GM23338 (cell line): Measurements from ENCODE around the gene MIF.

Experiments used
- EZH2 ChIP-seq: fragments of 200-600 bp; sonication (generic); IDR thresholded peaks from one replicate; pipeline ENCODE4 v1.8.0; 2017; ENCODE audit warnings: antibody characterized with exemption, mild to moderate bottlenecking, low read depth; ENCODE audit not compliant: unreplicated experiment
- EZH2phosphoT487 ChIP-seq: fragments of 200-600 bp; sonication (generic); IDR thresholded peaks from one replicate; pipeline ENCODE4 v1.8.1; 2018; ENCODE audit warnings: antibody characterized with exemption; ENCODE audit not compliant: unreplicated experiment
- POLR2AphosphoS5 ChIP-seq: IDR thresholded peaks from 2 replicates; pipeline ENCODE4 v1.6.1; 2016; ENCODE audit warnings: antibody characterized with exemption, low read depth
- TF ChIP-seq, protein P1 (sequence below), 2 experiments: fragments of 200-600 bp in 1 of 2; sonication (generic) in 1 of 2; conservative IDR thresholded peaks; 2 replicates each; pipeline versions ENCODE4 v1.5.1 to v1.6.1; 2016 to 2017; ENCODE audit warnings: antibody characterized with exemption in 2 of 2, low read depth in 2 of 2, mild to moderate bottlenecking in 2 of 2, moderate library complexity in 1 of 2
- TF ChIP-seq, protein P2 (sequence below): IDR thresholded peaks from one replicate; pipeline ENCODE4 v1.6.1; 2018; ENCODE audit warnings: antibody characterized with exemption; ENCODE audit not compliant: unreplicated experiment

- TF ChIP-seq, protein P1, sequence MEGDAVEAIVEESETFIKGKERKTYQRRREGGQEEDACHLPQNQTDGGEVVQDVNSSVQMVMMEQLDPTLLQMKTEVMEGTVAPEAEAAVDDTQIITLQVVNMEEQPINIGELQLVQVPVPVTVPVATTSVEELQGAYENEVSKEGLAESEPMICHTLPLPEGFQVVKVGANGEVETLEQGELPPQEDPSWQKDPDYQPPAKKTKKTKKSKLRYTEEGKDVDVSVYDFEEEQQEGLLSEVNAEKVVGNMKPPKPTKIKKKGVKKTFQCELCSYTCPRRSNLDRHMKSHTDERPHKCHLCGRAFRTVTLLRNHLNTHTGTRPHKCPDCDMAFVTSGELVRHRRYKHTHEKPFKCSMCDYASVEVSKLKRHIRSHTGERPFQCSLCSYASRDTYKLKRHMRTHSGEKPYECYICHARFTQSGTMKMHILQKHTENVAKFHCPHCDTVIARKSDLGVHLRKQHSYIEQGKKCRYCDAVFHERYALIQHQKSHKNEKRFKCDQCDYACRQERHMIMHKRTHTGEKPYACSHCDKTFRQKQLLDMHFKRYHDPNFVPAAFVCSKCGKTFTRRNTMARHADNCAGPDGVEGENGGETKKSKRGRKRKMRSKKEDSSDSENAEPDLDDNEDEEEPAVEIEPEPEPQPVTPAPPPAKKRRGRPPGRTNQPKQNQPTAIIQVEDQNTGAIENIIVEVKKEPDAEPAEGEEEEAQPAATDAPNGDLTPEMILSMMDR (conservative IDR thresholded peaks at IDR 0.05; ENCODE audit: low read depth in 2 of 2) = no peak
- TF ChIP-seq, protein P2, sequence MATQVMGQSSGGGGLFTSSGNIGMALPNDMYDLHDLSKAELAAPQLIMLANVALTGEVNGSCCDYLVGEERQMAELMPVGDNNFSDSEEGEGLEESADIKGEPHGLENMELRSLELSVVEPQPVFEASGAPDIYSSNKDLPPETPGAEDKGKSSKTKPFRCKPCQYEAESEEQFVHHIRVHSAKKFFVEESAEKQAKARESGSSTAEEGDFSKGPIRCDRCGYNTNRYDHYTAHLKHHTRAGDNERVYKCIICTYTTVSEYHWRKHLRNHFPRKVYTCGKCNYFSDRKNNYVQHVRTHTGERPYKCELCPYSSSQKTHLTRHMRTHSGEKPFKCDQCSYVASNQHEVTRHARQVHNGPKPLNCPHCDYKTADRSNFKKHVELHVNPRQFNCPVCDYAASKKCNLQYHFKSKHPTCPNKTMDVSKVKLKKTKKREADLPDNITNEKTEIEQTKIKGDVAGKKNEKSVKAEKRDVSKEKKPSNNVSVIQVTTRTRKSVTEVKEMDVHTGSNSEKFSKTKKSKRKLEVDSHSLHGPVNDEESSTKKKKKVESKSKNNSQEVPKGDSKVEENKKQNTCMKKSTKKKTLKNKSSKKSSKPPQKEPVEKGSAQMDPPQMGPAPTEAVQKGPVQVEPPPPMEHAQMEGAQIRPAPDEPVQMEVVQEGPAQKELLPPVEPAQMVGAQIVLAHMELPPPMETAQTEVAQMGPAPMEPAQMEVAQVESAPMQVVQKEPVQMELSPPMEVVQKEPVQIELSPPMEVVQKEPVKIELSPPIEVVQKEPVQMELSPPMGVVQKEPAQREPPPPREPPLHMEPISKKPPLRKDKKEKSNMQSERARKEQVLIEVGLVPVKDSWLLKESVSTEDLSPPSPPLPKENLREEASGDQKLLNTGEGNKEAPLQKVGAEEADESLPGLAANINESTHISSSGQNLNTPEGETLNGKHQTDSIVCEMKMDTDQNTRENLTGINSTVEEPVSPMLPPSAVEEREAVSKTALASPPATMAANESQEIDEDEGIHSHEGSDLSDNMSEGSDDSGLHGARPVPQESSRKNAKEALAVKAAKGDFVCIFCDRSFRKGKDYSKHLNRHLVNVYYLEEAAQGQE = no peak
- TF ChIP-seq EZH2 (no peak), POLR2AphosphoS5 (no peak), EZH2phosphoT487 (no peak)
Observed at GRCh38 chr22:23889620-23890019, 4.6 kb upstream of the MIF start.
